Thoracic aorta (tissue), 2 donors: ENCODE measurements around the gene CTSW. TPM values are rescaled to one million over a fixed set of nuclear protein-coding genes. Genes with fewer than 3 reads are reported as not detected.
"Not testable (repeated sequence)": the region's sequence is repeated elsewhere in the genome, so short reads cannot be mapped to it uniquely, and the experiment has no call there.

Experiments used
- ATAC-seq: fragments of 150-250 bp; one replicate; pipeline ENCODE4 v1.8.0; 2017; ENCODE audit warnings: low read depth; ENCODE audit not compliant: insufficient number of reproducible peaks, low FRiP score
- DNase-seq: peaks from one replicate; pipeline ENCODE4 v3.0.0-alpha.2; 2020; ENCODE audit warnings: low spot score
- H3K27ac ChIP-seq, 2 donors: fragments of 200-600 bp; sonication (generic); 1 replicate in 1 of 2; 2 replicates in 1 of 2; pipeline ENCODE4 v1.5.1; 2016; ENCODE audit warnings: mild to moderate bottlenecking in 2 of 2, moderate library complexity in 2 of 2
- H3K27me3 ChIP-seq: fragments of 200-600 bp; sonication (generic); replicated peaks from 2 replicates; pipeline ENCODE4 v1.6.0; 2016; ENCODE audit warnings: mild to moderate bottlenecking; ENCODE audit not compliant: insufficient read depth
- H3K36me3 ChIP-seq: fragments of 200-600 bp; sonication (generic); one replicate; pipeline ENCODE4 v1.5.1; 2016
- H3K4me1 ChIP-seq, 2 donors: fragments of 200-600 bp; sonication (generic); 1 replicate in 1 of 2; 2 replicates in 1 of 2; pipeline versions ENCODE4 v1.5.1 to v1.6.0; 2016; ENCODE audit warnings: low read depth in 2 of 2, mild to moderate bottlenecking in 1 of 2; ENCODE audit not compliant: control insufficient read depth in 1 of 2
- H3K4me3 ChIP-seq: fragments of 200-600 bp; sonication (generic); 2 replicates; pipeline ENCODE4 v1.5.1; 2016; ENCODE audit warnings: mild to moderate bottlenecking
- H3K9me3 ChIP-seq: fragments of 200-600 bp; sonication (generic); 2 replicates; pipeline ENCODE4 v1.5.1; 2016
- CTCF ChIP-seq: fragments of 200-600 bp; sonication (generic); IDR thresholded peaks from one replicate; pipeline ENCODE4 v1.5.1; 2019; ENCODE audit warnings: antibody characterized with exemption
- total RNA-seq, 2 donors: library from RNA; depleted of rRNA; stranded (reverse); fragments of >200 nt; gene quantifications; one replicate each; pipeline versions ENCODE4 v1.1.0 to v1.2.3, GENCODE V29; 2016

Gene CTSW, protein sequence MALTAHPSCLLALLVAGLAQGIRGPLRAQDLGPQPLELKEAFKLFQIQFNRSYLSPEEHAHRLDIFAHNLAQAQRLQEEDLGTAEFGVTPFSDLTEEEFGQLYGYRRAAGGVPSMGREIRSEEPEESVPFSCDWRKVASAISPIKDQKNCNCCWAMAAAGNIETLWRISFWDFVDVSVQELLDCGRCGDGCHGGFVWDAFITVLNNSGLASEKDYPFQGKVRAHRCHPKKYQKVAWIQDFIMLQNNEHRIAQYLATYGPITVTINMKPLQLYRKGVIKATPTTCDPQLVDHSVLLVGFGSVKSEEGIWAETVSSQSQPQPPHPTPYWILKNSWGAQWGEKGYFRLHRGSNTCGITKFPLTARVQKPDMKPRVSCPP
- 10 to 100 TPM in 1 of 2 donors, 1 to 10 TPM in 1; 1.6 to 13.7 TPM for total RNA-seq

GRCh38 chr11:65879617-65880016, at the start of gene CTSW:
Gene CTSW, plus strand, starts transcription at chr11:65879837. Its CDS starts 18 bp downstream, at chr11:65879855.
- Histone ChIP-seq H3K27me3 (no peaks in the 10 kb centered on the region), H3K27ac (no peak within 1 kb of the TSS), H3K9me3 (no peaks in the 10 kb centered on the region), H3K4me1 (no peaks in the 10 kb centered on the region), H3K4me3 (no peak within 1 kb of the TSS), H3K36me3 (peaks cover 16% of the 10 kb centered on the region)
- no peak for TF ChIP-seq CTCF
- ATAC-seq: no peak
- no peak for DNase-seq

- DNase-seq, H3K27ac ChIP-seq, H3K9me3 ChIP-seq, ATAC-seq, H3K36me3 ChIP-seq, H3K4me3 ChIP-seq, H3K27me3 ChIP-seq: not testable (repeated sequence)
- H3K4me1 ChIP-seq: peaks cover 3 to 18% of the 10 kb centered on the region in 2 donors
These were observed 47.4 kb upstream of the CTSW start for GRCh38 chr11:65832231-65832630.

GRCh38 chr11:65833297-65834030, 46.2 kb upstream of the CTSW start, which contains the start of gene SNX32:
Gene SNX32, plus strand, starts transcription at chr11:65833963. Its CDS starts 103 bp downstream, at chr11:65834066.
- ATAC-seq (peak; percentile 67), DNase-seq (peak; percentile 83)
- Histone ChIP-seq H3K36me3 (no peaks in the 10 kb centered on the region), H3K27ac (no peak within 1 kb of the TSS), H3K4me1 (peaks cover 3 to 18% of the 10 kb centered on the region in 2 donors), H3K9me3 (no peaks in the 10 kb centered on the region), H3K4me3 (peak within 1 kb of the TSS; percentile 81), H3K27me3 (no peaks in the 10 kb centered on the region)
- no peak for TF ChIP-seq CTCF

GRCh38 chr11:65834202-65834601, 45.4 kb upstream of the CTSW start:
- Histone ChIP-seq H3K27me3 (no peaks in the 10 kb centered on the region), H3K4me3 (peak overlapping the region; percentile 81), H3K36me3 (no peaks in the 10 kb centered on the region), H3K4me1 (peaks cover 3 to 18% of the 10 kb centered on the region in 2 donors), H3K27ac (no peak overlapping the region), H3K9me3 (no peaks in the 10 kb centered on the region)
- no peak for TF ChIP-seq CTCF
- ATAC-seq (no peak), DNase-seq (no peak)

- ATAC-seq: no peak
- Histone ChIP-seq H3K4me3 (no peak overlapping the region), H3K27me3 (no peaks in the 10 kb centered on the region), H3K36me3 (no peaks in the 10 kb centered on the region), H3K4me1 (no peaks in the 10 kb centered on the region), H3K27ac (no peak overlapping the region), H3K9me3 (no peaks in the 10 kb centered on the region)
- no peak for TF ChIP-seq CTCF
- no peak for DNase-seq
These were observed 37.5 kb upstream of the CTSW start for GRCh38 chr11:65842144-65842543.
